GM19025 (cell line): ENCODE measurements around the gene NTF3.

Source experiments
- ATAC-seq: cut with Tn5 transposase; IDR thresholded peaks from one replicate; pipeline ENCODE4 v1.9.1; 2021; ENCODE audit warnings: mild to moderate bottlenecking, low read depth, moderate library complexity; ENCODE audit not compliant: unreplicated experiment

Gene NTF3

DNA sequence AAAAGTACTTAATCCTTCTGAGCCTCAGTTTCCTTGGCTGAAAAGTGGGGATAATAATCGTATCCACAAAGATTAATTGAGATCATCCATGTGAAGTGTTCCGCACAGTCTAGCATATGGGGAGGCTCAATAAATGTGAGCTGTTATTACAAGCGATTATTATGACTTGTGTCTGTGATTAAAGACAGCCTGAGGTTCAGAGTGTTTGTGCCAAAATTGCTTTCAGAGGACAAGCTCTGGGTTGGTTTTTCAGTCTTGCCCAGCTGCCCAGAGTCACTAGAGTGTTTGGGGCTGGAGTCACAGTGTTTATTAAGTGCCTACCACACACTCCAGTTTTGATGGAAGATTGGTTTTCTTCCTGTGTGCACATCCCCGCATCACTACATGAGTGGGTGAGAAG is 53.5 kb downstream of the NTF3 start:
- ATAC-seq = no peak

DNA sequence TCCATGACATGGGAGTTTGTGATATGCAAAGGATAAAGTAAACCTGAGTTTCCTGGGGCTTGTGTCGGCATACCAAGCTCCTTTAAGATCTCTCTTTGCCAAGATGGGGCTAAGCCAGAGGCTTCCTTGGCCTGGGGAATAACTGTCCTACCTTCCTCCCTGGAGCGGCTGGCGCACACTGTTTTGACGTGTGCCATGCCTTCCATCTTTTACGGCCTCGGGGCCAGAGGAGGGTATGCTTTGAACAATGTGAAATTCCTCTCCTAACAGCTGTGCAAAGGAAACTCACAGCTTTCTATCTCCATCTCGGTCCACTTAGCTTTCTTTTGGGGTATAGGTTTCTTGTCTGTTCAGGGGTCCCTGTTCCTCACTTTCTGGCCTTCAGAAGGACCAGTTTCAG is 55.2 kb downstream of the NTF3 start:
- ATAC-seq = no peak

GRCh38 chr12:5487948-5488625 is 56.2 kb downstream of the NTF3 start:
- no peak for ATAC-seq

DNA sequence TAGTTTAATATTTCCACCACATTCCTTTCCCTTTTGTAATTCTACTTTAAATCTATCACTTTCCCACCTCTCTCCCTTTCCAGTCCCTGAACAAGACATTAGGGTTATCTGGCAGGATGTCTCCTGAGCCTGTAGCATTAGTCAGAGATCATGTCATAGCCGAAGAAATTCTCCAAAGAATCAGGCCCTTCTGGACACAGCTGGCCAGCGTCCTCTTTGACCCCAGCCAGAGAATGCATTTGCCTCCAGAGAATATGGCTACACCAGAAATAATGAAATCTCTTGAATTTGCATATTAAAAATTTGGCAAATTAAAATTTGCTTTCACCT is 56.7 kb downstream of the NTF3 start:
- no peak for ATAC-seq

DNA sequence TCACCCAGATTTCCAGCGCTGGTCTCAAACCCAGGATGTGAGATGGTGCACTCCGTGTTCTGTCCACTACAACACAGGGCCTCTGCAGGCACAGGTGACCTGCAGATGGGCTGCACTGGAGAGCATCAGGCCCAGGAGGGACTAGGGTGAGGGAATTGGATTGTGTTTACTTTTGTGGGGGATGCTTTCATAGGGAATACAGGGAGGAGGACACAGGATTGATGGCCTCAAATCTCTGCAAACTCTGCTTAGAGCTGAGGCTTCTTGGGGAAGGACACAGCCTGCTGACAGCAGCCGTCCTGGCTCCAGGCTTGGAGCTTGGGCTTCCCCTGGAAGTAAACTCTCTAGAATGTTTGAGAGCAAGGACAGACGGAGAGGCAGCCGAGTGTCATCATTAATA is 57.1 kb downstream of the NTF3 start:
- no peak for ATAC-seq

DNA sequence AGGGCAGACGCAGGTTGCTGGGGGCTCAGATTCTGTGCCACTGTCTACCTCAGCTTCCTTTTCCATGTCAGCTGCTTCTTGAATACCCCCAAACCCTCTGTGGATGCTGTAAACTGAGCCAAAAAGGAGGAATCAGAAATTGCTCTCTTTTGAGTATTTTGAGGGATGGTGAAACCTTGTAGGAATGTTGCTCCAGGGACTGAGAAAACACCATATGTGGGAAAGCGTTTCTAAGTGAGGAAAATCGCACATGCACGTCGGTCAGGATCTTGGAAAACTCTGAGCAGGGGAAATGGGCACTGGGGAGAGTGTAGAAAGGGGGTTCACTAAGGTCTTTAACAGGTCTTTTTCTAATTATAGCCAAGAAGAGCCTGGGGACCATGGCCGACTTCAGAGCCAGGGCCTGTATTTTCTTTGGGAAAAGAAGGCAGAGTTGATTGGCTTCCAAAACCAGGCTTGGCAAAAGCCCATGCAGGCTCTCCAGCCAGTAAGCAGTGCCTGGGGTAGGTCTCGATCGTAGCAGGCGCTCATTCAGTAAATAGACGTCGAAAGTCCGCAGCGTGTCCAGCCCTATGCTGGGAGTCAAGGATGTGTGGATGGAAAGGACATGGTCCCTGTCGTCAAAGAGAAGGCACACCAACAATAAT is 58.0 kb downstream of the NTF3 start:
- ATAC-seq = no peak

GRCh38 chr12:5492562-5492961 is 60.7 kb downstream of the NTF3 start:
- ATAC-seq = no peak

GRCh38 chr12:5493018-5493417 is 61.1 kb downstream of the NTF3 start:
- no peak for ATAC-seq

DNA sequence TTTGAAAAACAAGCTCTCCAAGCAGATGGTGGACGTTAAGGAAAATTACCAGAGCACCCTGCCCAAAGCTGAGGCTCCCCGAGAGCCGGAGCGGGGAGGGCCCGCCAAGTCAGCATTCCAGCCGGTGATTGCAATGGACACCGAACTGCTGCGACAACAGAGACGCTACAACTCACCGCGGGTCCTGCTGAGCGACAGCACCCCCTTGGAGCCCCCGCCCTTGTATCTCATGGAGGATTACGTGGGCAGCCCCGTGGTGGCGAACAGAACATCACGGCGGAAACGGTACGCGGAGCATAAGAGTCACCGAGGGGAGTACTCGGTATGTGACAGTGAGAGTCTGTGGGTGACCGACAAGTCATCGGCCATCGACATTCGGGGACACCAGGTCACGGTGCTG is 62.4 kb downstream of the NTF3 start:
- no peak for ATAC-seq

GRCh38 chr12:5497329-5498053 is 65.6 kb downstream of the NTF3 start:
- no peak for ATAC-seq

GRCh38 chr12:5498076-5498475 is 66.2 kb downstream of the NTF3 start:
- ATAC-seq = no peak

GRCh38 chr12:5498806-5499205 is 66.9 kb downstream of the NTF3 start:
- no peak for ATAC-seq

DNA sequence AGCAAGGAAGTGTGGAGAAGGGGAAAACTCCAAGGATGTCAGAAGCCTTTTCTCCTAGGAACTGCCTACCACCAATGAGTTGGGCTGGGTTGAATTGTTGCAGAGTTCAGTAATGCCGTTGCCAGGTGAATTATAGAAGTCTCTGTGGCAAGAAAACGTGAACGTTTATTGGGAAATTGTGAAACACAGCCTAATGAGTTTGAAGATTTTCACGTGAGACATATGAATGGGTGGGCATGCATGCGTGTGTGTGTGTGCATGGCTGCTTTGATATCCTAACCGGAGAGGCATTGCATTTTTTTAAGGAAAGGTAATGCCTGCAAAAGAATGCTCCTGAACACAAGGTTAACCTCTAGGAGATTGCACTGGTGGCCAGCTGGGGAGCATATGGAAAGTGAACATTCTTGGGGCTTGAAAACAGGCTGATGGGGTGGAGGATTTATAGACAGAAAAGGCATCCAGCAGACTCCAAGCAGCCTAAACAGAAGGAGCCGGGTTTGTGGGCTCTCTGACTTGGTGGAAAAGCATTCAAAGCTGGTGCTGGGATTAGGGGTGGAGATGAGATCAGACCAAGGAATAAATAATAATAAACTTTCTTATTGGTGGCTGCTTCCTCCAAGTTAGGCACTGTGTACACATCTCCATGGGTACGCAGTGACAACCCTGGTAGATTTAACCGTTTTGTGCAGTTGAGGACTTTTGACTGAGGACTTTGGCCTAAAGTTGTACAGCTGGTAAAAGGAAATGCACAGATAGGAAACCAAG is 67.8 kb downstream of the NTF3 start:
- no peak for ATAC-seq

DNA sequence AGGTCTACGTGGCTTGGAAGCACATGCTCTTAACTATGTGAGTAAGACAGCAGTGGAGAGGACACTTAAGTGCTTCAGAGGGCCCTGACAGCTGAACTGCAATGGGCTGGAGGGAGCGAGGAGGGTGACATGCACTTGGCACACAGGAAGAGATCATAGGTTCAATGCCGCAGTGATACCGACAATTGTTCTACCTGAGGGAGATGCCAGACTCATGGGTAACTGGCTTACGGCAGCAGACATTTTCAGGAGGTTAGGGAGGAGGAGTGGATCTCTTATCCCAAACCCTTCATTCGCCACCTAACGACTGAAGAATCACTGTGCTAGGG is 68.4 kb downstream of the NTF3 start:
- ATAC-seq = no peak

- no peak for ATAC-seq
Observed at GRCh38 chr12:5503774-5504173, 71.9 kb downstream of the NTF3 start.

DNA sequence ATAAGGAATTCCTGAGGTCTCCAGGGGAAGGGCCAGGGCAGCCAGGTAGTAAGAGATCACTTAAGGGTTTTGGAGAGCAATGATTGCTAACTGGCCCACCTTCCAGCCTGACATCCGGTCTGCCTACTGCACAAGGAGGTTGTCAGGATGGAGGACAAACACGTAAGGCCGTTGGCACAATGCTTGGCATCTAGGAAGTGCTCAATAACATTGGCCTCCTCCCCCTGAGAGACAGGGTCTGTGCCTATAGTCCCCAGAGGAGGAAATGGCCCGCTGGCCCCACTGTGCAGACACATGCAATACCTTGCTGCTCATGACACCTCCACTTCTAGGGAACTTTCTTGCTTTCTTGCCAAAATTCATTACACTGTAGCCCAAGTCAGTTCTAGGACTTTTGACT is 73.2 kb downstream of the NTF3 start:
- ATAC-seq = no peak

- no peak for ATAC-seq
Observed at GRCh38 chr12:5505751-5506150, 73.8 kb downstream of the NTF3 start.

DNA sequence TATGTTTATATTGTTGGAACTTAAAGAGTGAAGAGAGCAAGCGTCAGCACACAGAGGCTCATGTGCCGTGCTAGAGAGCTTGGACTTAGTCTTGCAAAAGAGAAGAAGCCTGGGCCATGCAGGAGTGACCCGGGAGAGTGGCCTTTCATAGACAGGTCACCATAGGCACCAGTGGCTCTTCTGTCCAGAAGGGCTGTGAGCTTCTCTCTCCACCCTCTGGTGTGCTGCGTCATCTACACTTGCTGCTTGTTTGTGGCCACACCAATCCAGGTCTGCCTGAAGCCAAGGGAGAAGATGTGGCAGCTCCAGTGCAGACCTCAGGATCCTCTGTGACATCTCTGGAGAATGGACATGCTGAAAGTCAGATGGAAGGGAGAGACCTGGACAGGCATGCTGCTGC is 74.4 kb downstream of the NTF3 start:
- ATAC-seq = no peak

DNA sequence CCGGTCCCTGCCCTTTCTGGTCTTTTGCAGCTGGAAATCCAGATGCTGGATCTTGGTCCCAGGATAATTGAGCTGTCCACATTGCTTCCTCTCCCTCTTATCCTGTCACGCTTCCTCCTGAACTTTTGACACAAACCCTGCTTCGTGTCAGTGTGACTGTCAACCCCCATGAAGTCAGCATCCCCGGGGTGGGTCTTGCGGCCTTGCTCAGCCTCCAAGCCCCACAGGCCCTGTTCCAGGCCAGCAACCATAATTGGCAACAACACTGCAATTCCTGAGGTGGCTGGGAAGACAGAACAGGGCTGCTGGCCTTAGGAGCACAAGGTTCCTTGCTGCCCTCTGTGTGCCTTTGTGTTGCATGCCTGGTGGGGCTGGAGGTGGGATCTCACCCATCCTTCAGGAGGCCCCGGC is 74.9 kb downstream of the NTF3 start:
- no peak for ATAC-seq

DNA sequence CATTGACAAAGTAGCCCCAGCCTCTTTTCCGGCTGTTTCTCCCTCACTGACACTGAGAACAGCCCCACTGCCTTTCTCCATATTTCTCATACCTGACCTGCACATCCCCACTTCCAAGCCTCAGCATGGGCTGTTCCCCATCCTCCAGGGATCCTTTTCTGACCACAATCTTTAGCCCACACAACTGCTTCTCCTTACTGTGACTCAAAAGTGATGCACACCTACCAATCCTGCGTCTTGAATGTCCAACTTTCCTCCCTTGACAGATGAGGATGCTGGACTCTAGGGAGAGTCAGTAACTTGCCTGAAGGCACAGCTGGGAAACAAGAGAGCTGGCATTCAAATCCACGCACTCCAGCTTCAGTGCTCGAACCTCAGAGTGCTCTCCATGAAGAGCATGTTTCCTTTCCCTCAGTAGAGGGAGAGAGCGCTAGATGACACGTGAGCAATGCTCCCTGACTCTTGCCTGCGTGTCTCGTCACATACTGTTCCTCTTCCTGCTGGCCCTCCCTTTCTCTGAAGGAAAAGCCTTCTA is 75.6 kb downstream of the NTF3 start:
- no peak for ATAC-seq

GRCh38 chr12:5507944-5508343 is 76.0 kb downstream of the NTF3 start:
- no peak for ATAC-seq
